Vein endothelial cell (primary cell): ENCODE results near the gene FGF10. TPM values are rescaled to one million over a fixed set of nuclear protein-coding genes. Genes with fewer than 3 reads are reported as not detected.

Source experiments
- total RNA-seq: library from RNA; depleted of rRNA; stranded (reverse); fragments of >200 nt; gene quantifications from 2 replicates; pipeline ENCODE4 v1.2.3, GENCODE V29; 2012

FGF10 gene
- total RNA-seq: not detected in 2 replicates

DNA sequence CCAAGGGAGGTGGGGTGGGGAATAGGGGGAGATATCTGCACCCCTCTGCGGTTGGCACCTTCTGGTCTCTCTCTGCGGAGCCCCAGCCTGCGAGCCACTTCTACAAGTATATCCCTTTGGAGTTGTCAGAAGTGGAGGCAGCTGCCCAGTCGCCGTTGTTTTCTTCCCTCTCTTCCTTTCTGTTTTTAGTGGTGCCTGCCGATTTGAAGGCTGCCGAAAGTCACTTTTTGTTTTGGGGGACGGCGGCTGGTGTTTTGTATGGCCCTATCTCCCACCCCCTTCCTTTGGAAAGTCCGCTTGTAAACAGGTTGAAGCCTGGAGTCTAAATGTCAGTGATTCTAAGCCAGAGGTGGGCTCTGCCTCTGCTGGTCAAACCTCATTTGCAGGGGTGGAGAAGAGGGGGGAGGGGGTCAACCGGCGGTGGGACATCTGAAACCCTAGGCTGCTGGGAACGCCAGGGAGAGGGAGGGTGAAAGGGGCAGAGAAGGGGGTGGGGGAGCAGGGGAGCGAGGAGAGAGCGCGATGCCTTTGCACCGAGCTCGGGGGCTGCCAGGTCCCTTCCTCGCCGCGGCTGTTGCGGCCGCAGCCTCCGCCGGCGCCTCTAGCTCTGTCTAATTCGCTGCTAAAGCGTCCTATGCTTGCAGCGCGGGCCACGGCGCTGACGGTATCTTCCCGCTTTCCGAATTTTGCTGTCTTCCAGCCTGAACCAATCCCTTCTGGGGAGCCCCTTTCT lies at the start of gene FGF10:
Gene FGF10, minus strand, starts transcription at position 331 of the 733 bp plus-strand sequence. CDS start 738 bp downstream, outside the sequence.

